Heart right ventricle (tissue), 16 donors: ENCODE results near the gene MTRFR. TPM values are rescaled to one million over a fixed set of nuclear protein-coding genes. Genes with fewer than 3 reads are reported as not detected.

Experiments used
- ATAC-seq, 8 donors: fragments of 200-7000 bp; cut with Tn5 transposase; one replicate each; pipeline ENCODE4 v1.9.1; 2020; ENCODE audit warnings: mild to moderate bottlenecking in 8 of 8, moderate library complexity in 8 of 8, moderate number of reproducible peaks in 1 of 8
- DNase-seq, 2 donors: peaks; one replicate each; pipeline ENCODE4 v3.0.0-alpha.2; 2020
- H3K27ac ChIP-seq, 10 donors: fragments of 200-600 bp; sonication (generic) in 2 of 10; one replicate each; pipeline versions ENCODE4 v1.5.0 to v1.8.0; 2020 to 2022; ENCODE audit warnings: mild to moderate bottlenecking in 3 of 10
- H3K27me3 ChIP-seq, 7 donors: fragments of 200-600 bp; one replicate each; pipeline ENCODE4 v1.8.0; 2021 to 2022; ENCODE audit warnings: mild to moderate bottlenecking in 2 of 7
- H3K36me3 ChIP-seq, 9 donors: fragments of 200-600 bp; sonication (generic) in 1 of 9; one replicate each; pipeline versions ENCODE4 v1.5.0 to v1.8.0; 2020 to 2022; ENCODE audit warnings: mild to moderate bottlenecking in 2 of 9
- H3K4me1 ChIP-seq, 9 donors: fragments of 200-600 bp; sonication (generic) in 1 of 9; one replicate each; pipeline versions ENCODE4 v1.5.0 to v1.8.0; 2020 to 2022; ENCODE audit warnings: mild to moderate bottlenecking in 4 of 9
- H3K4me3 ChIP-seq, 10 donors: fragments of 200-600 bp; sonication (generic) in 2 of 10; one replicate each; pipeline versions ENCODE4 v1.5.0 to v1.8.0; 2020 to 2022; ENCODE audit warnings: mild to moderate bottlenecking in 7 of 10, moderate library complexity in 2 of 10
- H3K9me3 ChIP-seq, 11 donors: fragments of 200-600 bp in 10 of 11; sonication (generic) in 2 of 11; one replicate each; pipeline versions ENCODE4 v1.5.0 to v1.8.0; 2013 to 2022; ENCODE audit warnings: mild to moderate bottlenecking in 2 of 11, control low read depth in 1 of 11, moderate library complexity in 1 of 11
- WGBS, 2 donors: extraction: QIAGEN DNeasy Blood & Tissue Kit; methylation state at CpG; one replicate each; pipeline ENCODE4 v1.1.7; 2013; ENCODE audit warnings: inconsistent platforms in 1 of 2; 5-methylcytosine and 5-hydroxymethylcytosine counted together
- intact Hi-C, 10 donors: fragments of 100-400 bp; cut with DNase I; formaldehyde crosslinking; loops; one replicate each; pipeline versions ENCODE4 v1.11.1 to v1.14.2; 2022
- polyA plus RNA-seq, 2 donors: library from polyadenylated mRNA; stranded (reverse); fragments of 200-250 nt; gene quantifications; one replicate each; pipeline ENCODE4 v1.2.3, GENCODE V29; 2013
- total RNA-seq, 10 donors: library from RNA; stranded (reverse); fragmentation: NEBNext Ultra II Directional in 3 of 10; extraction: Animal tissue kit (Norgen Biotek cat#: 25700) in 3 of 10; gene quantifications; one replicate each; pipeline versions ENCODE4 v1.2.1 to v1.2.4, GENCODE V29; 2021 to 2023
- TF ChIP-seq, protein P1 (sequence below), 9 donors: fragments of 200-600 bp; sonication (generic) in 2 of 9; IDR thresholded peaks; one replicate each; pipeline versions ENCODE4 v1.5.0 to v1.8.0; 2021 to 2022; ENCODE audit warnings: antibody characterized with exemption in 9 of 9, mild to moderate bottlenecking in 5 of 9, moderate library complexity in 1 of 9
- donor health status: Arrhythmogenic right ventricular cardiomyopathy.
- donor health status: ischemic (EF 13 %, LVEDD 7.1; RV severe dilation, severe dysfunction).
- donor health status: healthy with polysubstance abuse.
- donor health status: DM: no; HTN: yes; CAD: no.
- donor health status: DM: no; HTN: no; CAD: no.
- donor health status: ischemic (EF 25% LVEDD 6.9; RV normal size, moderate dysfunction).
- donor health status: ischemic (EF 25% LVEDD 5.7; RV mildly dilated, moderate dysfunction).
- donor health status: healthy.
- donor health status: DM: yes; HTN: yes; CAD: no.
- donor health status: Ischemic cardiomyopathy.
- donor health status: ischemic (EF 35%, LVEDD 5.7; RV mildly dilated, moderate dysfunction).
- donor health status: nonischemic (EF 11% LVEDD 7.7; RV severe dilation, severe dysfunction).
- donor health status: DM: yes; HTN: yes; CAD: no.
- donor health status: PGD.
- donor health status: ischemic (EF 29% LVEDD 5.4; RV normal size, mild dysfunction).
- donor health status: nonischemic (EF 23%, LVEDD 6.1; RV moderate dilation, normal function).

Gene MTRFR
- total and polyA plus RNA-seq, 12 donors = 9.5 to 20.9 (median 11.1) TPM

DNA sequence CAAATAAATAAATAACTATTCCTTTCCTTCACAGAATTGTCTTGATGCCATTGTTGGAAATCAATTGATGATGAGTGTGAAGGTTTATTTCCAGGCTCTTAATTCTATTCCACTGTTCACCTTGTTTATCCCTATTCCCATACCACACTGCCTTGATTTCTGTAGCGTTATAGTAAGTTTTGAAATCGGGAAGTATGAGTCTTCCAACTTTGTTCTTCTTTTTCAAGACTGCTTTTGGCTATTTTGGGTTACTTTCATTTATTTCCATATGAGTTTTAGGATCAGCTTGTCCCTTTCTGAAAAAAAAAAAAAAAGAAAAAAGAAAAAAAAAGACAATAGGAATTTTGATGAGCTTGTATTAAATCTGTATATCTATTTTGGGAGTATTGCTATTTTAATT is 47.7 kb downstream of the MTRFR start:
- DNase-seq (no peak), ATAC-seq (no peak)
- Histone ChIP-seq H3K4me3 (no peak overlapping the region), H3K9me3 (no peaks in the 10 kb centered on the region), H3K27me3 (no peaks in the 10 kb centered on the region), H3K4me1 (peaks cover 0 to 20% (median 0%) of the 10 kb centered on the region in 9 donors), H3K36me3 (no peaks in the 10 kb centered on the region), H3K27ac (no peak overlapping the region)
- TF ChIP-seq, protein P1, sequence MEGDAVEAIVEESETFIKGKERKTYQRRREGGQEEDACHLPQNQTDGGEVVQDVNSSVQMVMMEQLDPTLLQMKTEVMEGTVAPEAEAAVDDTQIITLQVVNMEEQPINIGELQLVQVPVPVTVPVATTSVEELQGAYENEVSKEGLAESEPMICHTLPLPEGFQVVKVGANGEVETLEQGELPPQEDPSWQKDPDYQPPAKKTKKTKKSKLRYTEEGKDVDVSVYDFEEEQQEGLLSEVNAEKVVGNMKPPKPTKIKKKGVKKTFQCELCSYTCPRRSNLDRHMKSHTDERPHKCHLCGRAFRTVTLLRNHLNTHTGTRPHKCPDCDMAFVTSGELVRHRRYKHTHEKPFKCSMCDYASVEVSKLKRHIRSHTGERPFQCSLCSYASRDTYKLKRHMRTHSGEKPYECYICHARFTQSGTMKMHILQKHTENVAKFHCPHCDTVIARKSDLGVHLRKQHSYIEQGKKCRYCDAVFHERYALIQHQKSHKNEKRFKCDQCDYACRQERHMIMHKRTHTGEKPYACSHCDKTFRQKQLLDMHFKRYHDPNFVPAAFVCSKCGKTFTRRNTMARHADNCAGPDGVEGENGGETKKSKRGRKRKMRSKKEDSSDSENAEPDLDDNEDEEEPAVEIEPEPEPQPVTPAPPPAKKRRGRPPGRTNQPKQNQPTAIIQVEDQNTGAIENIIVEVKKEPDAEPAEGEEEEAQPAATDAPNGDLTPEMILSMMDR (IDR thresholded peaks at IDR 0.05) = no peak
- intact Hi-C loops = no loop called here
- WGBS, 2 donors = 88 to 95% methylated on average over 2 of the region's 2 CpGs

DNA sequence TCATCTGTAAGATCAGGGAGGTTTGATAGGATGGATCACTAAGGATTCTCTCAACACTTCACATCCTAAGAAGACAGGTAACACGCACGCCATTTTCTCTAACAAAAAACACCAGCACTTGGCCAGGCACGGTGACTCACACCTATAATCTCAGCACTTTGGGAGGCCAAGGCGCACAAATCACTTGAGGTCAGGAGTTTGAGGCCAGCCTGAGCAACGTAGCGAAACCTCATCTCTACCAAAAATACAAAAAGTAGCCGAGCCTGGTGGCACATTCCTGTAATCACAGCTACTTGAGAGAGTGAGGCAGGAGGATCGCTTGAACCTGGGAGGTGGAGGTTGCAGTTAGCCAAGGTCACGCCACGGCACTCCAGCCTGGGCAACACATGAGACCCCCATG is 48.9 kb downstream of the MTRFR start:
- Histone ChIP-seq H3K9me3 (no peaks in the 10 kb centered on the region), H3K4me1 (peaks cover 0 to 20% (median 0%) of the 10 kb centered on the region in 9 donors), H3K36me3 (no peaks in the 10 kb centered on the region), H3K27me3 (no peaks in the 10 kb centered on the region), H3K4me3 (no peak overlapping the region), H3K27ac (no peak overlapping the region)
- TF ChIP-seq, protein P1 (IDR thresholded peaks at IDR 0.05) = no peak
- DNase-seq (no peak), ATAC-seq (no peak)
- 90 to 94% methylated on average over 10 of the region's 10 CpGs for WGBS, 2 donors
- intact Hi-C loops = no loop called here

DNA sequence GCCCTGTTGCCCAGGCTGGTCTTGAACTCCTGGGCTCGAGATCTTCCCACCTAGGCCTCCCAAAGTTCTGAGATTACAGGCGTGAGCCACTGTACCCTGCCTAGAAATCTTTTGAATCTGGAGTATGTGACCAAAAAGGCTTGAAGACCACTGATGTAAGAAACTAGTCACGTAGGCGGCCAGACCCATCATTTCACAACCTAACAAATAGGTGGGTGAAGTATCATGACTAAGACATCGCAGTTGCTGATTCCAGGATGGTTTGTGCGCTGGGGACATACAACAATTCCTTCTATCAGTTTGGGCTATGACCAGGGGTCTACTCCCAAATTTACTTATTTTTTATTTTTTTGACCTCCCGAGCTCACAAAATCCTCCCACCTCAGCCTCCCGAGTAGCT is 50.2 kb downstream of the MTRFR start:
- no peak for DNase-seq
- 96 to 97% methylated on average over 8 of the region's 8 CpGs for WGBS, 2 donors
- Histone ChIP-seq H3K4me1 (peaks cover 0 to 7% (median 0%) of the 10 kb centered on the region in 9 donors), H3K27me3 (no peaks in the 10 kb centered on the region), H3K36me3 (peaks cover 0 to 3% (median 0%) of the 10 kb centered on the region in 9 donors), H3K4me3 (no peak overlapping the region), H3K9me3 (no peaks in the 10 kb centered on the region), H3K27ac (no peak overlapping the region)
- no peak for ATAC-seq
- TF ChIP-seq, protein P1 (IDR thresholded peaks at IDR 0.05) = no peak
- intact Hi-C loops = no loop called here

DNA sequence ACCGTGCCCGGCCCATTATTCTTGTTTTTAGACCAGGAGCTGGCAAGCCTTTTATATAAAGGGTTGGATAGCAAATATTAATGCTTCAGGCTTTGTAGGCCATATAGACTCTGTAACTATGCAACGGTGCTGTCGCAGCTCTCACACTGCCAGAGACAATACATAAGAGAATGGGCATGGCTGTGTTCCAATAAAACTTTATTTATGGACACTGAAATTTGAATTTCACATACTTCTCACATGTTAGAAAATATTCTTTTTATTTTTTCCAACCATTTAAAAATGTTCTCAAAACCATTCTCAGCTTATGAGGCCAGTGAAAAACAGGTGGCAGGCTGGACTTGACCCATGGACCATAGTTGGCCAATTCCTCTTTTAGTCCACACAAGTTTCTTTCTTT is 51.4 kb downstream of the MTRFR start:
- WGBS, 2 donors = 96 to 97% methylated on average over 4 of the region's 4 CpGs
- ATAC-seq = no peak
- H3K4me1 ChIP-seq = peaks cover 0 to 3% (median 0%) of the 10 kb centered on the region in 9 donors

More for the DNA sequence above, 51.4 kb downstream of the MTRFR start:
- H3K36me3 ChIP-seq = peaks cover 0 to 15% (median 7%) of the 10 kb centered on the region in 9 donors
- TF ChIP-seq, protein P1 (IDR thresholded peaks at IDR 0.05) = no peak
- H3K27me3 ChIP-seq = no peaks in the 10 kb centered on the region
- DNase-seq = no peak
- intact Hi-C loops = no loop called here
- no peaks in the 10 kb centered on the region for H3K9me3 ChIP-seq
- H3K27ac ChIP-seq = no peak overlapping the region
- no peak overlapping the region for H3K4me3 ChIP-seq
